Esophagus squamous epithelium (tissue), 4 donors: ENCODE data around the gene SVIL.

Experiments
- POLR2A ChIP-seq, 4 donors: fragments of 450-650 bp; IDR thresholded peaks; one replicate each; pipeline ENCODE4 v1.6.1; 2017; ENCODE audit warnings: antibody characterized with exemption in 4 of 4, mild to moderate bottlenecking in 4 of 4, moderate library complexity in 3 of 4
- TF ChIP-seq, protein P1 (sequence below), 6 experiments: fragments of 450-650 bp in 4 of 6; fragments of 200-600 bp in 2 of 6; sonication (generic) in 2 of 6; IDR thresholded peaks; one replicate each; pipeline ENCODE4 v1.5.1; 2016 to 2019; ENCODE audit warnings: antibody characterized with exemption in 6 of 6, mild to moderate bottlenecking in 4 of 6, moderate library complexity in 4 of 6

DNA sequence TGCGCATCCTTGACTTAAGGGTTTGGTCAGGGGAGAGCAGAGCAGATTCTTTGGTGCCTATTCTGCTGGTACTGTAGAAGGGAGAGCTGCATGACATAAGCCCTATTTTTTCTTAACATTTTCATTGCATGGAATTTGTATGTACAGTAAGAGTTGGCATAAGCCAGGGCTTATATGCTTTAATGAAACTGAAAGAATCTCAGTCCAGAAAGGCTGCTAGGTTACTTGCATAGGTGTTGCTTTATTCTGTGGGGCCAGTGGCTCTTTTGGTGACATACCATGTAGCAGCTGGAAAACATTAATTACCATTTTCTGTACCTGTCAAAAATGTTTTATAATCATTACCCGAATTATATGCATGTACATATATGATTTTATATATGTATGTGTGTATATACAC, 193.8 kb downstream of the SVIL start:
- TF ChIP-seq, protein P1, sequence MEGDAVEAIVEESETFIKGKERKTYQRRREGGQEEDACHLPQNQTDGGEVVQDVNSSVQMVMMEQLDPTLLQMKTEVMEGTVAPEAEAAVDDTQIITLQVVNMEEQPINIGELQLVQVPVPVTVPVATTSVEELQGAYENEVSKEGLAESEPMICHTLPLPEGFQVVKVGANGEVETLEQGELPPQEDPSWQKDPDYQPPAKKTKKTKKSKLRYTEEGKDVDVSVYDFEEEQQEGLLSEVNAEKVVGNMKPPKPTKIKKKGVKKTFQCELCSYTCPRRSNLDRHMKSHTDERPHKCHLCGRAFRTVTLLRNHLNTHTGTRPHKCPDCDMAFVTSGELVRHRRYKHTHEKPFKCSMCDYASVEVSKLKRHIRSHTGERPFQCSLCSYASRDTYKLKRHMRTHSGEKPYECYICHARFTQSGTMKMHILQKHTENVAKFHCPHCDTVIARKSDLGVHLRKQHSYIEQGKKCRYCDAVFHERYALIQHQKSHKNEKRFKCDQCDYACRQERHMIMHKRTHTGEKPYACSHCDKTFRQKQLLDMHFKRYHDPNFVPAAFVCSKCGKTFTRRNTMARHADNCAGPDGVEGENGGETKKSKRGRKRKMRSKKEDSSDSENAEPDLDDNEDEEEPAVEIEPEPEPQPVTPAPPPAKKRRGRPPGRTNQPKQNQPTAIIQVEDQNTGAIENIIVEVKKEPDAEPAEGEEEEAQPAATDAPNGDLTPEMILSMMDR (IDR thresholded peaks at IDR 0.05): no peak
- TF ChIP-seq POLR2A (IDR thresholded peaks at IDR 0.05): no peak
